Ascending aorta (tissue), 2 donors: ENCODE data around the gene RTL10. TPM values are rescaled to one million over a fixed set of nuclear protein-coding genes. Genes with fewer than 3 reads are reported as not detected.

Source experiments
- DNase-seq, 2 donors: peaks; one replicate each; pipeline ENCODE4 v3.0.0-alpha.2; 2019; ENCODE audit warnings: low spot score in 2 of 2
- H3K27ac ChIP-seq, 2 donors: fragments of 200-600 bp; sonication (generic); one replicate each; pipeline ENCODE4 v1.5.1; 2016 to 2017; ENCODE audit warnings: mild to moderate bottlenecking in 1 of 2
- H3K27me3 ChIP-seq: fragments of 200-600 bp; sonication (generic); one replicate; pipeline ENCODE4 v1.5.1; 2017
- H3K36me3 ChIP-seq, 2 donors: fragments of 200-600 bp; sonication (generic); one replicate each; pipeline ENCODE4 v1.5.1; 2016
- H3K4me1 ChIP-seq, 2 donors: fragments of 200-600 bp; sonication (generic); one replicate each; pipeline ENCODE4 v1.5.1; 2016 to 2017; ENCODE audit warnings: mild to moderate bottlenecking in 1 of 2
- H3K4me3 ChIP-seq, 2 donors: fragments of 200-600 bp; sonication (generic); one replicate each; pipeline ENCODE4 v1.5.1; 2016 to 2017; ENCODE audit warnings: mild to moderate bottlenecking in 1 of 2
- H3K9me3 ChIP-seq, 2 donors: fragments of 200-600 bp; sonication (generic); one replicate each; pipeline ENCODE4 v1.5.1; 2016
- CTCF ChIP-seq, 3 experiments: fragments of 200-600 bp in 2 of 3; fragments of 450-650 bp in 1 of 3; sonication (generic) in 2 of 3; IDR thresholded peaks; one replicate each; pipeline ENCODE4 v1.5.1; 2016 to 2019; ENCODE audit warnings: antibody characterized with exemption in 3 of 3, mild to moderate bottlenecking in 1 of 3, moderate library complexity in 1 of 3
- intact Hi-C: fragments of 100-400 bp; cut with DNase I; formaldehyde crosslinking; loops from one replicate; pipeline ENCODE4 v1.15.1; 2023
- total RNA-seq: library from RNA; depleted of rRNA; stranded (reverse); fragments of >200 nt; gene quantifications from one replicate; pipeline ENCODE4 v1.1.0, GENCODE V29; 2016

The RTL10 gene
- total RNA-seq, 1 donor from 2014 or later, result 8.8 TPM

GRCh38 chr22:19851291-19852176 is 3.1 kb downstream of the RTL10 start:
- peaks cover 14% of the 10 kb centered on the region in 2 donors for H3K4me1 ChIP-seq
- H3K9me3 ChIP-seq, result no peaks in the 10 kb centered on the region
- no peak for DNase-seq
- no peak for TF ChIP-seq CTCF (IDR thresholded peaks at IDR 0.05)
- no peak overlapping the region for H3K4me3 ChIP-seq
- intact Hi-C loops, result loop anchor here (10.0 kb wide), 3 partner anchors 173 to 557 kb away; partner anchors contain the start of genes C22orf39, CLTCL1 and TANGO2
- no peak overlapping the region for H3K27ac ChIP-seq
- H3K27me3 ChIP-seq, result no peaks in the 10 kb centered on the region
- peaks cover 14 to 27% of the 10 kb centered on the region in 2 donors for H3K36me3 ChIP-seq

DNA sequence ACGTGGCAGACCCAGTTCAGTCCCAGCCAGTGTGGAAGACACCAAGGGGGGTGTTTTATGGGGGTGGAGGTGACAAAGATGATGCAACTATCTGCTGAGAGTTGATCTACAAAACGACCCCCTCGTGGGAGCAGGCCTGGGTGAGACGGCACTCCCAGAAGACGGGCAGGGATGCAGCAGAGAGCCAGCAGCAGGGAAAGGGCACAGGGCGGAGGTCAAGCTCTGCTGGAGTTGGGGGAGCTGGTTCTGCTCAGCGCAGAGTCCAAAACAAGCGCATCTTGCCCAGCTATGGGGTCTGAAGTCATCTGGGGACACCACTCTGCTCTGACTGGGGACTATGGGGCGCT is 3.9 kb downstream of the RTL10 start:
- no peaks in the 10 kb centered on the region for H3K27me3 ChIP-seq
- H3K4me1 ChIP-seq, result peaks cover 13% of the 10 kb centered on the region in 2 donors
- H3K27ac ChIP-seq, result no peak overlapping the region
- intact Hi-C loops, result loop anchor here (10.0 kb wide), 3 partner anchors 174 to 556 kb away; partner anchors contain the start of genes C22orf39, CLTCL1 and TANGO2
- DNase-seq, result no peak
- no peak for TF ChIP-seq CTCF (IDR thresholded peaks at IDR 0.05)
- no peak overlapping the region for H3K4me3 ChIP-seq
- H3K36me3 ChIP-seq, result peaks cover 14 to 27% of the 10 kb centered on the region in 2 donors
- H3K9me3 ChIP-seq, result no peaks in the 10 kb centered on the region

- peaks cover 8 to 9% of the 10 kb centered on the region in 2 donors for H3K4me1 ChIP-seq
- H3K27ac ChIP-seq, result no peak overlapping the region
- no peaks in the 10 kb centered on the region for H3K9me3 ChIP-seq
- no peak for DNase-seq
- no peak for TF ChIP-seq CTCF (IDR thresholded peaks at IDR 0.05)
- peaks cover 14 to 27% of the 10 kb centered on the region in 2 donors for H3K36me3 ChIP-seq
- intact Hi-C loops, result loop anchor here (10.0 kb wide), 3 partner anchors 175 to 555 kb away; partner anchors contain the start of genes C22orf39, CLTCL1 and TANGO2
- no peaks in the 10 kb centered on the region for H3K27me3 ChIP-seq
- H3K4me3 ChIP-seq, result no peak overlapping the region
Measured at GRCh38 chr22:19849835-19850762, 4.6 kb downstream of the RTL10 start.

DNA sequence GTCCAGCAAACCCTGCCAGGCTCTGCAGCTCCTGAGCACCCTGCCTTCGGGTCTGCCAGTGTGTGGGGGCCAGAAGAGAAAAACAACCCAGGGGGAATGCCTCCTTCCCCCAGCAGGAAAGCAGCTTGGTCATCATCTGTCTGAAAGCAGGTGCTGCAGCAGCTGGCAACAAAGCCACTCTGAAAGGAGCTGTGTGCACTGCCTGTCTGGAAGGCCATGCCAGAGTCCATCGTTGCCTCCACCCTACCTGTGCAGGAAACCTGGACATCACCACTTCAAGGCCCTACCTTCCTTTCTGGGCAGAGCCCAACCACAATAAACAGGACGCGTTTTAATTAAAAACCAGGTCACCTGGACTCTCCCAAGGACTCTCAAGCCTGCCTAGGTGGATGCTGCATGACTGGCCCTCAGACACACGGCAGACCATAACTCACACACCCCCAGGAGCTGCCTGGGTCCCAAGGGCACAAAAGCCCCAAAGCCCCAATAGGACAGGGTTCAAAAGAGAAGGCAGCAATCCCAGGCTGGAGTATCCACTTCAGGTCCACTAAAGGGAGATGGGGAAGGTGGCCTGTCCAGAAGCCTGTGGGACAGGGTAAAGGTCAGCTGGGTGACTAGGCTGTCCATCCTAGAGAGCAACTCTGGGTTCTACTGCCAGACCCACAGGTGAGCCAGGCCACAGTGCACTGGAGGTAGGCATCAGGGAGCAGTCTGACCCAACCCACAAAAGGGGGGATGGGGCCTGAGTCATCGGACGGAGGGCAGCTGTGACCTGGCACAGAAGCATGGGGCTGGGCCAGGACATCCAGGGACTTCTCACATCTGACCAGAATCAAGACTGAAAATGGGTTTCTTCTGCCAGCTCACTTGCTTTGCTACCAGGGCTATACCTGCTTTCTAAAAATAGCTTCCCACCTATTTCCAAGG is 6.1 kb downstream of the RTL10 start:
- intact Hi-C loops, result no loop called here
- Histone ChIP-seq H3K9me3 (no peaks in the 10 kb centered on the region), H3K27me3 (no peaks in the 10 kb centered on the region), H3K27ac (no peak overlapping the region), H3K4me3 (no peak overlapping the region), H3K36me3 (peaks cover 14 to 27% of the 10 kb centered on the region in 2 donors), H3K4me1 (peaks cover 12 to 21% of the 10 kb centered on the region in 2 donors)
- no peak for TF ChIP-seq CTCF (IDR thresholded peaks at IDR 0.05)
- DNase-seq, result no peak

GRCh38 chr22:19847345-19847632 is 7.4 kb downstream of the RTL10 start:
- intact Hi-C loops, result no loop called here

More at GRCh38 chr22:19847345-19847632, 7.4 kb downstream of the RTL10 start:
- Histone ChIP-seq H3K27me3 (no peaks in the 10 kb centered on the region), H3K27ac (no peak overlapping the region), H3K4me3 (no peak overlapping the region), H3K4me1 (peaks cover 11 to 21% of the 10 kb centered on the region in 2 donors), H3K9me3 (no peaks in the 10 kb centered on the region), H3K36me3 (peaks cover 14 to 27% of the 10 kb centered on the region in 2 donors)
- DNase-seq, result no peak
- TF ChIP-seq CTCF (IDR thresholded peaks at IDR 0.05), result no peak
